Activated naive CD8-positive, alpha-beta T cell treated with anti-CD3 and anti-CD28 coated beads, Interleukin-2, amount 50 U/mL, for 24 hours (primary cell): Measurements from ENCODE around the gene TMEM235.

Experiments
- ATAC-seq: fragments of 150-1000 bp; cut with Tn5 transposase; one replicate; pipeline ENCODE4 v1.10.0; 2021
- DNase-seq: peaks from one replicate; pipeline ENCODE4 v3.0.0; 2021
- H3K27ac Mint-ChIP-seq: one replicate; pipeline ENCODE4 v1.8.0; 2021; ENCODE audit warnings: mild to moderate bottlenecking, mixed read lengths
- H3K27me3 Mint-ChIP-seq: one replicate; pipeline ENCODE4 v1.8.0; 2021; ENCODE audit warnings: mixed read lengths
- H3K36me3 Mint-ChIP-seq: one replicate; pipeline ENCODE4 v1.8.0; 2021; ENCODE audit warnings: low read depth, mixed read lengths
- H3K4me1 Mint-ChIP-seq: one replicate; pipeline ENCODE4 v1.8.0; 2021; ENCODE audit warnings: mixed read lengths
- H3K4me3 Mint-ChIP-seq: one replicate; pipeline ENCODE4 v1.8.0; 2021; ENCODE audit warnings: mild to moderate bottlenecking, moderate library complexity, mixed read lengths
- H3K9me3 Mint-ChIP-seq: one replicate; pipeline ENCODE4 v1.8.0; 2021; ENCODE audit warnings: mixed read lengths

TMEM235 gene

DNA sequence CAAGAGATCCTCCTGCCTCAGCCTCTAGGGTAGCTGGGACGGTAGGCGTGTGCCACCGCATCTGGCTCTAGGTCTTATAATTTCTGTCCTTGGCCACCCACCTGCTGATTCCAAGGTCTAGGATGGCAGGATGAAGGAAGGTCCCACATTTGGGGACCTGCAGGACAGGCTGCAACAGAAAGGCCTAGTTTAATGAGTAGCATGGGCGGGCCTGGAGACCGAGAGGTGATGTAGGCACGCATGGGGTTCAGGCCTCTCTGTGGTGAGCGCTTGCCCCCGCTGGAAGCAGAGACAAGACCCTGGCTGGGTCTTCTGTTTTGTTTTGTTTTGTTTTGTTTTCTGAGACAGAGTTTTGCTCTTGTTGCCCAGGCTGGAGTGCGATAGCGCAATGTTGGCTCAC lies 33.7 kb downstream of the TMEM235 start:
- H3K36me3 Mint-ChIP-seq, result no peaks in the 10 kb centered on the region
- H3K4me1 Mint-ChIP-seq, result peaks cover 12% of the 10 kb centered on the region
- H3K4me3 Mint-ChIP-seq, result no peak overlapping the region
- ATAC-seq (no peak), DNase-seq (no peak)
- H3K27ac Mint-ChIP-seq, result no peak overlapping the region
- no peaks in the 10 kb centered on the region for H3K9me3 Mint-ChIP-seq
- no peaks in the 10 kb centered on the region for H3K27me3 Mint-ChIP-seq

DNA sequence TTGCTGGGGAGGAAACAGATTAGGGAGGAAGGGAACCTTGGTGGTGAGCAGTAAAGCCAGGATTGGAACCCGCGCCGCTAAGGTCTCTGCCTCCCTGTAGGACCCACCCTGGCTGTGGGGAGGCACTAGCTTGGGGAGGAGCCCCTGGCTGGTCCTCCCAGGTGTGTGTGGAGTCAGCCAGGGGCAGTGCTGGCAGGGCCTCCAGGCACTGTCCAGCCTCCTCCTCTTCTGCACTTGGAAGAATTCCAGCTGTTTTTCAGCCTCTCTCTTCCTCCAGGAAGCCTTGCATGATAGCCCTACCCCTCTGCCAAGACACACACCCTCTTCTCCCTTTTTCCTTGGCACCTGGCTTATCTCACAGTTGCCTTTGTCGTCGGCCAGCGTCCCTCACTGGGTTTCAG lies 34.8 kb downstream of the TMEM235 start:
- Mint-ChIP-seq H3K27ac (no peak overlapping the region), H3K27me3 (no peaks in the 10 kb centered on the region), H3K9me3 (no peaks in the 10 kb centered on the region), H3K36me3 (no peaks in the 10 kb centered on the region), H3K4me1 (peaks cover 9% of the 10 kb centered on the region), H3K4me3 (no peak overlapping the region)
- DNase-seq (no peak), ATAC-seq (no peak)

DNA sequence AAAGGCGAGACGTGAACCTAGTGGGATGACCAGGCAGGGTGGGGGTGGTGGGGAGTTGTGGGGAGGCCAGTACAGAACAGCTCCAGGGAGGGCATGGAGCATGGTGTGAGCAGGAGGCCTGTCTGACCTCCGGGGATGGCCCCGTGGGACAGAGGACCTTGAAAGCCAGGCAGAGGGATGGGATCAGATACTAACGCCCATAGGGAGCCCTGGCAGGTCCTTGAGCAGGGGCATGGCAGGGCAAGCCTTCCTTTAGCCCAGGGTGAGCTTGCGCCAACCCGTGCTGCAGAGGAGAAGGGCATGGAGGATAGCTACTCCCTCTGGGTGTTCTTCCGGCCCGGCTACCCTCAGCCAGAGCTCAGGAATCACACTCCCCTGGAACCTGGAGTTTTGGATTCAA lies 35.3 kb downstream of the TMEM235 start:
- no peaks in the 10 kb centered on the region for H3K27me3 Mint-ChIP-seq
- DNase-seq (no peak), ATAC-seq (no peak)
- H3K9me3 Mint-ChIP-seq, result no peaks in the 10 kb centered on the region
- no peak overlapping the region for H3K27ac Mint-ChIP-seq
- H3K36me3 Mint-ChIP-seq, result no peaks in the 10 kb centered on the region
- H3K4me1 Mint-ChIP-seq, result peaks cover 14% of the 10 kb centered on the region
- H3K4me3 Mint-ChIP-seq, result no peak overlapping the region

DNA sequence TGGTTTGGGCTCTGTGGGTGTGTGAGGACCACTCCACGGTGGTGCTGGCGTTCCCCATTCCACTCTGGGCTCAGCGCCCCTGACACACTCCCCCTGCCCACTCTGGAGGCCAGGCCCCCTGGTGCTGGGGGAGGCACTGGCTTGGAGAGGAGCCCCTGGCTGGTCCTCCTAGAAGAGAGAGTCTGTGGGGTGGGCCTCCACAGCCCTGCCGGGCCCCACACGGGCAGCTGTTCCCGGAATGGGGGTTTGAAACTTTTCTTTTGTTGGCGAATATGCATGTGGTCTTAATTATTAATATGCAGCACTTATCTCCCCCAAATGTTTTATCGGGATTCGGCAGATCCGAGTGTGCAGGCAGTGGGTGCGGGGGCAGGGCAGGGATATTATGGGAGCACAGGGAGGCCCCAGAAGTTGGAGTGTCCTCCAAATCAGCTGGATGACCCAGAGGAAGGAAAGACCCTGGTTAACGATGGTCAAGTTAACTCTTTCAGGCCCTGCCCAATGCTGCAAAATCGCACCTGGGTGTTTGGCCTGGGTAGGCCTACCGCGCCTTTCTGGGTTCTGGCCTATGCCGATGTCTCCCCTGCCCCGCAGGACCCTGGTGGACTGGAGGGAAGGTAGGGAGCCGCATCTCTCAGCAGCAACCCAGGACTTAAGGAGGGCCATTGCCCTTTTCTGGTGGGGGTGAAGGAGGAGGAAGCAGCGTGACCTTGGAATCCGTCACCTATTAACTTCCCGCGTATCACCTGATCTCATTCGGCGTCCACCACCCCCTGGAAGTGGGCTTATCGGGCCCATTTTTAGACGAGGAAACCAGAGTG lies 36.0 kb downstream of the TMEM235 start:
- H3K4me1 Mint-ChIP-seq, result peaks cover 19% of the 10 kb centered on the region
- no peaks in the 10 kb centered on the region for H3K36me3 Mint-ChIP-seq
- no peaks in the 10 kb centered on the region for H3K27me3 Mint-ChIP-seq

DNA sequence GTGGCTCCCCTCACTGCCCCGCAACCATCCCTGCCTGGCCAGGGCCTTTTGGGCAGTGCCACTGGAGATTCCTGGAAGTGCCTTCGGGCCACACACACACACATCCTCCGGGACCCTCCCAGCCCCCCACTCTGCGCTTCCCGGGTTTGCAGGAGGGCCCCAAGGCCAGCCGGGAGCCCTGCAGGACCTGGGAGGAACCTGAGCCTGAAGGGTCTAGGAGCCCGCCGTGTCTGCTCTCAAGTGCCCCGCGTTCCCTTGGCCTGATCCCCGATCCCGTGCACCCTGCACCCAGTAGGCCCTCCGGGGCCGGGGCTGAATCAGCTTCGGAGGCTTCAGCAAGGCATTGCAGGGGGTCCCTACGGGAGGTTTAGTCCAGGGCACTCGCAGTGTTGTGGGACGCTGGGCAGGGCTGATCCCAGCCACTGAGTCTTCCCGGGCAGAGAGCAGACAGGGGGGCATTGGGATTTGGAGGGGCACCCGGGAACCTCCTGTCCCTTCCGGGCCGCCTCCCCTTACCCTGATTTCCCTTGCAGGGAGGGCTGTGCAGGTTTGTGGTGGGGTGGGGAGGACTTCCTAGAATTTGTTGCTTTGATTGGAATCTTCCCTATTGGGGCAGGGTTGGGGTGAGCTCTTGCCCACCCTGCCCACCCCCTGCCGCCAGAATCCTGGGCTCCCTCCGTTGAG lies 36.9 kb downstream of the TMEM235 start:
- Mint-ChIP-seq H3K27me3 (no peaks in the 10 kb centered on the region), H3K36me3 (no peaks in the 10 kb centered on the region), H3K4me3 (no peak overlapping the region), H3K27ac (no peak overlapping the region), H3K9me3 (no peaks in the 10 kb centered on the region), H3K4me1 (peaks cover 18% of the 10 kb centered on the region)
- no peak for DNase-seq
- no peak for ATAC-seq

More for the DNA sequence above, 36.0 kb downstream of the TMEM235 start:
- no peaks in the 10 kb centered on the region for H3K9me3 Mint-ChIP-seq
- ATAC-seq (no peak), DNase-seq (no peak)
- H3K4me3 Mint-ChIP-seq, result no peak overlapping the region
- no peak overlapping the region for H3K27ac Mint-ChIP-seq

DNA sequence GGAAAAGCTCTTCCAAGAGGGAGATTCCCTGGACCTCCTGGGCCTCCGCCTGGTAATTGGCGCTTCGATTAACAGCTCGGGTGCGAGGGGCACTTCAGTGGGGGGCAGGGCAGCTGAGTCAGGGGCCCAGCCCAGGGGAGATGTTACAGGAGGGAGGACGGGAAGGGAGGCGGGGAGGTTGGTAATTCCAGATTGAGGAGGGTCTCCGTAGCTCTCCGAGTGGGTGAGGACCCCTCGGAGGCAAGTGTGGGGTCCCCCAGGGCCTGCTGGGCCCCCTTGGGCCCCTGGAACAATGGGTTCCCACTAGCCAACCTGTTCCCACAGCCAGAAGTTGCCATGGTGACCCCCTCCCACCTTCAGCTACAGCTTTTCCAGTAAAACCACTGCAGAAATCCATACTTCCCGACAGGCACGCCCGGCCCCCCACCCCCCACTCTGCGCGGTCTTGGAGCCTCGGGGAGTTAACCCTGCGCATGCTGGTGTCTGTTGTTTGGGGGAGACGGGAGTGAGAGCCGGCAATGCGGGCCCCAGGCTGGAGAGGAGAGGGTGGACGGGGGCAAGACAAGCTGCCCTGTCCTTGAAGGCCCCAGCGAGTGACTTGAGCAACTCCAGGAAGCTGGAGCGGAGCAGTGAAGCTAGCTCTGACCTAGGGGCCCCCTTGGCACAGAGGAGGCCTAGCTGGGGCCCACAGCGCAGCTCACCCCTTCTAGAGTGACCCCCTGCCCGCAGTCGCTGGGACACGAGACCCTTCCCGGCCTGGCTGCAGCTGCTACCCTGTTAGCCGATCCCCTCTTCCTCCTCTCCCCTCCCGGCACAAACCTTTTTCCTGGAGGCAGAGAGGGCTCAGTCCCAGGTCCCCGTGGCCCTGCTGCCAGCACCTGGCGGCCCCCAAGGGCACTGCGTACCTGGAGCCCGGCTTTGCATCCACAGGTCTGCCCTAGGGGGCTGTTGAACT lies 37.8 kb downstream of the TMEM235 start:
- H3K36me3 Mint-ChIP-seq, result no peaks in the 10 kb centered on the region
- DNase-seq (no peak), ATAC-seq (no peak)
- H3K27ac Mint-ChIP-seq, result no peak overlapping the region
- no peak overlapping the region for H3K4me3 Mint-ChIP-seq
- H3K9me3 Mint-ChIP-seq, result no peaks in the 10 kb centered on the region
- peaks cover 18% of the 10 kb centered on the region for H3K4me1 Mint-ChIP-seq
- no peaks in the 10 kb centered on the region for H3K27me3 Mint-ChIP-seq

DNA sequence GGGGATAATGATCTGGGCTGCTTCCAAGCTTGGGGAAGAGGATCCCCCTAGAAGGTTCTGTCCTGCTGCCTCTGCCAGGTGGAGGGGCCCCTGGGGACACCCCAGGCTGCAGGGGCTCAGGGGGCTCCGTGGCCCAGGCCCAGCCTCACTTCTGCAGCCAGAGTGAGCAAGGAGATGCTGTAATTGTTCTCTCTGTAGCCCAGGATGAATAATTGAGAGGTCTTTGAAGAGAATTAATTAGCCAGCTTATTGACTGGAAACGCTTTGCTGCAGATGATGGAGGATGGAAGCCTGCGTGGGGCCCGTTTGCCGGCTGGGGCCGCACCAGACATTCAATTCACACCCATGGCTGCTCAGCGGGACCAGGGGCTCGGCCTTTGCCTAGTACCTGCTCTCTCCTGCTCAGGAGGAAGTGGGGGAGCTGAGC lies 38.5 kb downstream of the TMEM235 start:
- Mint-ChIP-seq H3K36me3 (no peaks in the 10 kb centered on the region), H3K27me3 (no peaks in the 10 kb centered on the region), H3K9me3 (no peaks in the 10 kb centered on the region), H3K4me3 (no peak overlapping the region), H3K4me1 (peaks cover 16% of the 10 kb centered on the region), H3K27ac (no peak overlapping the region)
- DNase-seq, result no peak
- no peak for ATAC-seq

DNA sequence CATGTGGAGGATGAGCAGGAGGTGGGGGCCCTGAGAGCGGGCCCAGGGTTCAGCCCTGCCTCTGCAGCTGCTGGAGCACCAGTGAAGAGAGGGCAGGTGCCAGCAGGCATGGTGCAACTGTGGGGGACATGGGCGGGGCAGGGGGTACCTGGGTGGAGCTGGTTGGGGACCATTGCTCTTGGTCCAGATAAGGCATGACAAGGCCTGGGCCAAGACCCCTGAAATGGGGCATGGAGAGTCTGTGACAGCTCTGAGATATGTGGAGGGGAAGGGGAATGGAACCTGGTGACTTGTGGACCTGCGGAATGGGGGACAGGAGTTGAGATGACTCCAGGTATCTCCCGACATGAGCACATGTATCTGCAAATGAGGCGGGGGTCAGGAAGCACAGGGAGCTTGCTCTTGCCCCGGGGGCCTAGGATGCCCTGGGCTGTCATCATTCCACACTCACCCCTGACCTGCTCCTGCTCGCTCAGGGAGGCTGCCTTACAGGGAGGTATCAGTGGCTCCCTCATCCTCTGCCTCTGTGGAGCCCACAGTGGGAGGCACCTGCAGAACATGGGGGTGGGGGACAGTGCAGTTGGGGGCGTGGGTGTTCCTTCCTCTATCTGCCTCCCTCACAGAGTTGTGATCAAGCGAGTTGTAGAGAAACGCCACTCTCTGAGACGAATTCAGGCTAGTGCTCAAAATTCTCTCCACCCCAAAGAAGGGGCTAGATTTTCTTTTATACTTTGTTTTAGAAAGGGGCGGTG lies 40.2 kb downstream of the TMEM235 start:
- H3K36me3 Mint-ChIP-seq, result no peaks in the 10 kb centered on the region
- ATAC-seq (no peak), DNase-seq (no peak)
- H3K27me3 Mint-ChIP-seq, result no peaks in the 10 kb centered on the region
- H3K4me1 Mint-ChIP-seq, result peaks cover 16% of the 10 kb centered on the region
- no peak overlapping the region for H3K4me3 Mint-ChIP-seq
- no peaks in the 10 kb centered on the region for H3K9me3 Mint-ChIP-seq
- H3K27ac Mint-ChIP-seq, result no peak overlapping the region

DNA sequence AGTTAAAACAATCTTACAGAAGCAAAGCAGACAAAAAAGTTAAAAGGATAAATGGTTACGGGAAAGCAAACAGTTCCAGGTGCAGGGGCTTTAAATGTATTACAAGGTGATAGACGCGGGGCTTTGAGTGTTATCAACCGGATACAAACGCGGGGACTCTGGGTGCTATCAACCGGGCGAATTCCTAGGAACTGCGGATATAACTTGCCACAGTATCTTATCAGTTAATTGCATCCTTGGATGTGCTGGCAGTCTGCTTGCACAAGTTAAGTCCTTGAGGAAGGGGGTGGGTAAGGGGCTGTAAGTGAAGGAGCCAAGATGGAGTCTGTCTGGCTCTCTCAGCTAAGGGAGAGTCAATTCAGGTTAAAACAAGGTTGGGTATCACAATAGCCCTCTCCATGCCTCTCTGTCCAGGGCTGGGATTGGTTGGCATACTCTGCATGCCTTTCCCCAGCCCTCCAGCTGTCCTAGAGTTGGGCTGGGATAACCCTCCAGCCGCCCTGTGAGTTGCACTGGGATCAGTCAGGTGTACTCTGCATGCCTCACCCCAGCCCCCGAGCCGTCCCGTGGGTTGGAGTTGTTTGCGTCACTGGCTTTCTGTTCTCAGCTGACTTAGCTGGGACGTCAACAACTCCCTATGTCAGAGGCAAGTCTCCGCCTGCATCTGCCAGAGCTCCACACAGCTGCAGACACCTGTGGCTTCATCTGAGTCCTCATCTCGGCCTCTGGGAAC lies 40.9 kb downstream of the TMEM235 start:
- no peak overlapping the region for H3K27ac Mint-ChIP-seq
- H3K27me3 Mint-ChIP-seq, result no peaks in the 10 kb centered on the region
- no peak overlapping the region for H3K4me3 Mint-ChIP-seq
- ATAC-seq (peak; percentile 58), DNase-seq (peak; percentile 49)
- no peaks in the 10 kb centered on the region for H3K36me3 Mint-ChIP-seq
- no peaks in the 10 kb centered on the region for H3K9me3 Mint-ChIP-seq
- peaks cover 16% of the 10 kb centered on the region for H3K4me1 Mint-ChIP-seq

DNA sequence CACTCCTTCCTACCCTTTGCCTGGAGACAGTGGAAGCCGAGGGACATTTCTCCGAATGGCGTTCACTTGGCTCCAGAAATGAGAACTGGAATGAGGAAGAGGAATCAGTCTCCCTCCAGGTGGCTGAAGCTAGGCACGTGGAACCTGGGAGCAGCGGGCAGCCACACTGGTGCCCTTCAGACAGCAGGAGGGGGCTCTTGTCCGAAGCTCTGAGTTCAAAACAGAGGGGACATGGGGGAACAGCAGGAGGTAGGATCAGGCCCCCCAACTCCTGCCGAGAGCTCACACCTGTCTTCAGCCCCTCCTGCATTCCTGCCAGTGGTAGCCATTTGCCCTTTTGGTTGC lies 41.5 kb downstream of the TMEM235 start:
- H3K27me3 Mint-ChIP-seq, result no peaks in the 10 kb centered on the region
- peaks cover 16% of the 10 kb centered on the region for H3K4me1 Mint-ChIP-seq
- no peak for ATAC-seq
- H3K27ac Mint-ChIP-seq, result no peak overlapping the region
- no peaks in the 10 kb centered on the region for H3K9me3 Mint-ChIP-seq
- H3K36me3 Mint-ChIP-seq, result no peaks in the 10 kb centered on the region
- no peak for DNase-seq
- no peak overlapping the region for H3K4me3 Mint-ChIP-seq

DNA sequence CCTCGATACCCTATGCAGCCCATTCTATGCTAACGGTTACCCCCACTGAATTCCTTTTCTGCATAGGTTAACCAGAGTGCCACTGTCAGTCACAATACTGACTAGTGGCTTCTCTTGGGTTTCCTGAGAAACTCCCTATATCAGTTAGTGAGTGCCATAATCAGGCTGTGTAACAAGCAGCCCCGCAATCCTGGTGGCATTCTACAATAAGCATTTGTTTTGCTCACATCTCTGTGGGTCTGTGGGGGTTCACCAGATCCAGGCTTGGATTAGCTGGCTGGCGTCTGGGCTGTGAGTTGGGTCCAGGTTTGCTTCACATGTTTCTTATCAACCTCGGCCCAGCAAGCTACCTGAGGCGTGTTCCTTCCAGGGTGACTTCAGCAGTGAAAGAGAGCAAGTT lies 42.4 kb downstream of the TMEM235 start:
- no peaks in the 10 kb centered on the region for H3K27me3 Mint-ChIP-seq
- DNase-seq (no peak), ATAC-seq (no peak)
- H3K36me3 Mint-ChIP-seq, result no peaks in the 10 kb centered on the region
- H3K4me3 Mint-ChIP-seq, result no peak overlapping the region
- peaks cover 16% of the 10 kb centered on the region for H3K4me1 Mint-ChIP-seq
- H3K9me3 Mint-ChIP-seq, result no peaks in the 10 kb centered on the region
- no peak overlapping the region for H3K27ac Mint-ChIP-seq

DNA sequence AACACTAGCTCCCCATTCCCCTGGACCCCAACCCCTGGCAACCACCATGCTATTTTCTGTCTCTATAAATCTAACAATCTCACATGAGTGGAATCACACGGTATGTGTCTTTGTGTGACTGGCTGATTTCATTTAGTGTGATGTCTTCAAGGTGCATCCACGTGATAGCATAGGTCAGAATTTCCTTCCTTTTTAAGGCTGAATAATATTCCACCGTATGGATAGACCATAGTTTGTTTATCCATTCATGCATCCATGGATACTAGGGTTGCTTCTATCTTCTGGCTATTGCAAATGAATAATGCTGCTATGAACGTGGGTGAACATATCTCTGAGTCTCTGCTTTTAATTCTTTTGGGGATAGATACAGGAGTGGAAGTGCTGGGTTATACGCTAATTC lies 43.9 kb downstream of the TMEM235 start:
- Mint-ChIP-seq H3K9me3 (no peaks in the 10 kb centered on the region), H3K4me1 (peaks cover 16% of the 10 kb centered on the region), H3K36me3 (no peaks in the 10 kb centered on the region), H3K4me3 (no peak overlapping the region), H3K27me3 (no peaks in the 10 kb centered on the region), H3K27ac (no peak overlapping the region)
- ATAC-seq (no peak), DNase-seq (no peak)

DNA sequence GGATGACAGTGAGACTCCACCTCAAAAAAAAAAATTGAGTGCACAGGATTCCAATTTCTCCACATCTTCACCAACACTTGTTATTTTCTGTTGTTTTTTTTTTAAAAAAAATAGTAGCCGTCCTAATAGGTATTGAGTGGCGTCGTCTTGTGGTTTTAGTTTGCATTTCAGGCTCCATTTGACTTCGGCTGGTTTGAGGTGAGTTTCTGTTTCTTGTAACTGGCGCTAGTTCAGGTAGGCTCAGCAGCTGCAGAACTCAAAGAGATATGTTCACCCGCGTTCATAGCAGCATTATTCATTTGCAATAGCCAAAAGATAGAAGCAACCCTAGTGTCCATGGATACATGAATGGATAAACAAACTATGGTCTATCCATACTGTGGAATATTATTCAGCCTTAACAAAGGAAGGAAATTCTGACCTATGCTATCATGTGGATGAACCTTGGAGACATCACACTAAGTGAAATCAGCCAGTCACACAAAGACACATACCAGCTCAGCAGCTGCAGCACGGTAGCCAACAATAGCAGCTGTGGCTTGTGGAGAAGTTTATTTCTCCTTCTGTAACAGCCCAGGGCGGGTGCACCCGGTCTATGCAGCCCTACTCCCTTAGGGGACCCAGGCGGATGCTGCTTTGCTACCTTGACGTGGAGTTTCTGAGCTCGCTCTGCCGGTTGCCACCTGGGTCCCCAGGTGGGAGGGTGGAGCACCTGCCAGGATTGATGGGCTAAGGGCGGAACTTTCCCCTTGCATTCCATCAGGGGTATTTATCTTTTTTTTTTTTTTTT lies 44.9 kb downstream of the TMEM235 start:
- H3K27ac Mint-ChIP-seq, result no peak overlapping the region
- H3K27me3 Mint-ChIP-seq, result no peaks in the 10 kb centered on the region
- peaks cover 14% of the 10 kb centered on the region for H3K4me1 Mint-ChIP-seq
- no peaks in the 10 kb centered on the region for H3K36me3 Mint-ChIP-seq
- no peaks in the 10 kb centered on the region for H3K9me3 Mint-ChIP-seq
- ATAC-seq, result peak; percentile 11
- H3K4me3 Mint-ChIP-seq, result no peak overlapping the region
- no peak for DNase-seq
